Natural killer cell (primary cell): ENCODE results near the gene AP1S1. TPM values are rescaled to one million over a fixed set of nuclear protein-coding genes. Genes with fewer than 3 reads are reported as not detected.

Source experiments
- ATAC-seq, 3 donors: fragments of 150-1000 bp in 2 of 3; fragments of 200-7000 bp in 1 of 3; cut with Tn5 transposase; 1 replicate in 1 of 3; 2 replicates in 2 of 3; pipeline ENCODE4 v1.10.0; 2021; ENCODE audit warnings: mild to moderate bottlenecking in 2 of 3, moderate library complexity in 2 of 3
- DNase-seq, 2 donors: peaks; one replicate each; pipeline versions ENCODE4 v3.0.0 to v3.0.0-alpha.2; 2013 to 2021; ENCODE audit warnings: mixed read lengths in 1 of 2
- H3K27ac ChIP-seq: one replicate; pipeline ENCODE4 v1.5.1; 2013; ENCODE audit warnings: mild to moderate bottlenecking, low read length
- H3K27me3 ChIP-seq: one replicate; pipeline ENCODE4 v1.6.1; 2013; ENCODE audit warnings: low read length; ENCODE audit not compliant: control insufficient read depth, insufficient read depth
- H3K36me3 ChIP-seq: one replicate; pipeline ENCODE4 v1.6.1; 2013; ENCODE audit warnings: low read length; ENCODE audit not compliant: control insufficient read depth, insufficient read depth
- H3K4me1 ChIP-seq: one replicate; pipeline ENCODE4 v1.6.1; 2013; ENCODE audit warnings: low read length; ENCODE audit not compliant: control insufficient read depth, insufficient read depth
- H3K4me3 ChIP-seq: one replicate; pipeline ENCODE4 v1.5.1; 2013; ENCODE audit warnings: low read length
- H3K9me3 ChIP-seq: one replicate; pipeline ENCODE4 v1.6.1; 2013; ENCODE audit warnings: low read length; ENCODE audit not compliant: control insufficient read depth, insufficient read depth
- H3K27ac Mint-ChIP-seq, 2 donors: one replicate each; pipeline ENCODE4 v1.8.0; 2022; ENCODE audit warnings: mild to moderate bottlenecking in 2 of 2, mixed read lengths in 2 of 2, moderate library complexity in 1 of 2
- H3K27me3 Mint-ChIP-seq, 2 donors: one replicate each; pipeline ENCODE4 v1.8.0; 2022; ENCODE audit warnings: low read depth in 2 of 2, mixed read lengths in 2 of 2
- H3K36me3 Mint-ChIP-seq: one replicate; pipeline ENCODE4 v1.8.0; 2022; ENCODE audit warnings: mixed read lengths
- H3K4me1 Mint-ChIP-seq, 2 donors: one replicate each; pipeline ENCODE4 v1.8.0; 2022; ENCODE audit warnings: mixed read lengths in 2 of 2
- H3K4me3 Mint-ChIP-seq: one replicate; pipeline ENCODE4 v1.8.0; 2022; ENCODE audit warnings: mild to moderate bottlenecking, moderate library complexity, mixed read lengths
- H3K9me3 Mint-ChIP-seq, 2 donors: one replicate each; pipeline ENCODE4 v1.8.0; 2022; ENCODE audit warnings: mixed read lengths in 2 of 2
- CTCF ChIP-seq: fragments of 200-600 bp; IDR thresholded peaks from one replicate; pipeline ENCODE4 v1.8.0; 2022; ENCODE audit warnings: antibody characterized with exemption
- whole genome bisulfite sequencing: methylation state at CpG from one replicate; pipeline ENCODE4 v1.1.7; 2013; ENCODE audit warnings: missing lambda C conversion rate; ENCODE audit not compliant: insufficient coverage; 5-methylcytosine and 5-hydroxymethylcytosine counted together
- intact Hi-C: fragments of 100-400 bp; cut with micrococcal nuclease; formaldehyde crosslinking; loops from one replicate; pipeline ENCODE4 v1.14.2; 2022
- total RNA-seq, 4 donors: library from RNA; stranded (reverse); fragments of 120-200 nt in 1 of 4; gene quantifications; one replicate each; pipeline versions ENCODE4 v1.2.3 to v1.2.4, GENCODE V29; 2013 to 2022

Gene AP1S1
- total RNA-seq, 3 donors from 2014 or later (not counting 1 experiment from before 2014, with no cell fraction given): 4.3 to 7.0 (median 5.0) TPM

DNA sequence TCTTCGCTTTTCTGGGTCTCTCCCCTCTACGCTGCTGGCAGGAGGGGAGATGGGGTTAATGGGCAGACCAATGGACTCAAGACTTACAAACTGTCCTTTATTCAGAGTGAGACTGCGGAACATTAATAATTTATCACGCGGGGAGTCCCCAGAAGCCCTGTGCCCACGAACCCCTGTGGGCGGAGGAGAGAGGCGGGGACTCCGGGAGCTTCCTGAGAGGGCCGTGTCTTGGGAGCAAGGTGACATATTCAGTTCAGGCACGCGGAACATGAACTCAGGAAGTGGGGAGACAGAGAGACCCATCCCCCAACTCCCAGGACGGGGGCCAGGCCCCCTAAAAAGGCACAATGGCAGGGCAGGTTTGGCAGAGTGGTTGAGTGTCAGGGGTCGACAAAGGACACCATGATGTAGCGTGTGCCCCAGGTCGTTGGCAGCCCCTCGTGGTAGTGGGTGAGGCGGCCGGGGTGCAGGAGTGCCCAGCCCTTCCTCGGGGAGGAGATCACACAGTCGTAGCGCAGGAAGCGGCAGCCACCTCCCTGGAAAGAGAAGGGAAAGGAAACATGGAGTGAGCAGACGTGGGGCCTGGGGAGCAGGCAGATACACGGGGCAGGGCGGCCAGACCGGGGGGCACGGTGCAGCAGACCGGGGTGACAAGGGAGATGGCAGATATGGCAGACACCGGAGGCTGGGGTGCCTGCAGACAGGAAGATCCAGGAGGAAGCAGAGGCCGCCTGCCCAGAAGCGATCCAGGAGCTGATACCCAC lies 51.8 kb downstream of the AP1S1 start:
- Histone ChIP-seq H3K36me3 (peaks cover 8% of the 10 kb centered on the region), H3K9me3 (no peaks in the 10 kb centered on the region), H3K4me1 (peaks cover 12% of the 10 kb centered on the region), H3K4me3 (no peak overlapping the region), H3K27ac (no peak overlapping the region), H3K27me3 (peaks cover 6% of the 10 kb centered on the region)
- WGBS: 86% methylated on average over 30 of the region's 32 CpGs
- DNase-seq: no peak
- no peak for TF ChIP-seq CTCF
- intact Hi-C loops: no loop called here
- Mint-ChIP-seq H3K36me3 (no peaks in the 10 kb centered on the region), H3K4me3 (no peak overlapping the region), H3K4me1 (peaks cover 0 to 4% of the 10 kb centered on the region in 2 donors), H3K27ac (no peak overlapping the region), H3K9me3 (no peaks in the 10 kb centered on the region), H3K27me3 (peaks cover 16 to 20% of the 10 kb centered on the region in 2 donors)
- no peak for ATAC-seq

DNA sequence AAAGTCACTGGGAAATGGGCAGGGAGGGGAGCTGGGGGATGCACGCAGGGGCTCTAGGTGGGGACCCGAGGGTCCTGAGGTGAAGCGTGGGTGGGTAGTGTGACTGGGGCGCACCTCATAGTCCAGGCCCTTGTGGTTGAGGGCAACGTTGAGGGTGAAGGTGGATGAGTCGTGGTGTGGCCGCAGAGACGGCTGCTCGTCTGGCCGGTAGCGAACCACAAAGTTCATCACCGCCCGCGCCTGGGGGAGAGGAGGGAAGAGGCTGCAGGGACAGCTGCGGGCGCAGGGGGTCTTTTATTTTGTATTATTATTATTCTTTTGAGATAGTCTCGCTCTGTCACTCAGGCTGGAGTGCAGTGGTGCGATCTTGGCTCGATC lies 52.4 kb downstream of the AP1S1 start:
- H3K4me3 Mint-ChIP-seq: no peak overlapping the region
- H3K27me3 Mint-ChIP-seq: peaks cover 15 to 16% of the 10 kb centered on the region in 2 donors
- Histone ChIP-seq H3K27ac (no peak overlapping the region), H3K9me3 (no peaks in the 10 kb centered on the region), H3K27me3 (peaks cover 4% of the 10 kb centered on the region), H3K36me3 (peaks cover 12% of the 10 kb centered on the region), H3K4me1 (peaks cover 9% of the 10 kb centered on the region), H3K4me3 (no peak overlapping the region)
- intact Hi-C loops: no loop called here
- ATAC-seq: no peak
- no peak for TF ChIP-seq CTCF
- no peak overlapping the region for H3K27ac Mint-ChIP-seq
- WGBS: 73% methylated on average over 19 of the region's 19 CpGs
- no peaks in the 10 kb centered on the region for H3K9me3 Mint-ChIP-seq
- peaks cover 0 to 4% of the 10 kb centered on the region in 2 donors for H3K4me1 Mint-ChIP-seq
- no peaks in the 10 kb centered on the region for H3K36me3 Mint-ChIP-seq
- no peak for DNase-seq

DNA sequence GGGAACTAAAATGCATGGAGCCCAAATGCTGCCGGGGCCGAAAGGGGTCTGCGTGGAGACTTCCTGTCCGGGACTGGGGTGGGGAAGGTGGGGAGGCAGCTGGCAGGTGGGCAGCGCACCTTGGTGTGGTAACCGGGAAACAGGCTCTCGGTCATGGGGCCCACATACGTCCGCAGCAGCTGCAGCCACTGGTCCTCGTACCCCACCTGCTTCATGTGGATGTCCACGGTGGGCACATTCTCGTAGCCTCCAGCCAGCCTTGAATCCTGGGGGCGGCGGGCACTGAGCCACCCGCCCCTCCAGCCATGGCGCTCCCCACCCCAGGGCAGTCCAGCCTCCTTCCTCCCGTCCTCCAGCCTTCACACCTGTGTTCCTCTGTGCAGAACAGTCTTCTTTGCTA lies 53.2 kb downstream of the AP1S1 start:
- Mint-ChIP-seq H3K27ac (no peak overlapping the region), H3K4me3 (no peak overlapping the region), H3K36me3 (no peaks in the 10 kb centered on the region), H3K4me1 (peaks cover 0 to 4% of the 10 kb centered on the region in 2 donors), H3K9me3 (no peaks in the 10 kb centered on the region), H3K27me3 (peaks cover 13 to 15% of the 10 kb centered on the region in 2 donors)
- DNase-seq (no peak), ATAC-seq (no peak)
- no peak overlapping the region for H3K27ac ChIP-seq
- intact Hi-C loops: no loop called here
- H3K27me3 ChIP-seq: peaks cover 2% of the 10 kb centered on the region
- no peaks in the 10 kb centered on the region for H3K9me3 ChIP-seq
- TF ChIP-seq CTCF: no peak
- WGBS: 95% methylated on average over 17 of the region's 17 CpGs
- peaks cover 5% of the 10 kb centered on the region for H3K4me1 ChIP-seq
- H3K36me3 ChIP-seq: peaks cover 17% of the 10 kb centered on the region
- H3K4me3 ChIP-seq: no peak overlapping the region

DNA sequence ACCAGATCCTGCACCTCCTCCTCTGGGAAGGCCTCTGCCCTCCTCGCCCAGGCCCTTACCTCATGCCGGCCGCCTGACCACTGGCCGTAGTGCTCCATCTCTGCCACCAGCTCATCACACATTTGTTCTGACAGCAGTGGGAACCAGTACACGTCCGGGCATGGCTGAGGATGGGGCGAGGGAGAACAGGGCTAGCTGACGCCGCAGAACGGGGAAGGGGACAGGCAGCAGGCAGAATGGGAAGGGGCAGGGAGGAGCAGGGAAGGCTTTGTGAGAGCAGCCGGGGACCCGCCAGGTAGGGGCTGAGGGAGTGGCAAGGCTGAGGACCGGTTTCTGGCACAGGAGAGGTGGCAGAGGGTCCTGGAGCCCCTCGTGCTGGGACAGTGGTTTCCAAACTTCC lies 54.5 kb downstream of the AP1S1 start:
- Histone ChIP-seq H3K4me1 (peaks cover 5% of the 10 kb centered on the region), H3K36me3 (peaks cover 19% of the 10 kb centered on the region), H3K4me3 (no peak overlapping the region), H3K27ac (no peak overlapping the region), H3K27me3 (no peaks in the 10 kb centered on the region), H3K9me3 (no peaks in the 10 kb centered on the region)
- WGBS: 98% methylated on average over 14 of the region's 14 CpGs
- Mint-ChIP-seq H3K36me3 (no peaks in the 10 kb centered on the region), H3K4me1 (peaks cover 0 to 4% of the 10 kb centered on the region in 2 donors), H3K9me3 (no peaks in the 10 kb centered on the region), H3K27ac (no peak overlapping the region), H3K4me3 (no peak overlapping the region), H3K27me3 (peaks cover 6% of the 10 kb centered on the region in 2 donors)
- ATAC-seq (no peak), DNase-seq (no peak)
- no peak for TF ChIP-seq CTCF
- intact Hi-C loops: no loop called here
